Body of pancreas (tissue), 4 donors: ENCODE data around the gene ZNF91. TPM values are rescaled to one million over a fixed set of nuclear protein-coding genes. Genes with fewer than 3 reads are reported as not detected.
"Not testable (repeated sequence)": the region's sequence is repeated elsewhere in the genome, so short reads cannot be mapped to it uniquely, and the experiment has no call there.

Source experiments
- ATAC-seq: fragments of 150-250 bp; one replicate; pipeline ENCODE4 v1.9.1; 2016
- DNase-seq, 4 donors: peaks; one replicate each; pipeline ENCODE4 v3.0.0-alpha.2; 2019
- H3K27ac ChIP-seq, 4 donors: fragments of 200-600 bp; sonication (generic); 1 replicate in 3 of 4; 2 replicates in 1 of 4; pipeline versions ENCODE4 v1.5.1 to v1.6.1; 2016 to 2019; ENCODE audit warnings: mild to moderate bottlenecking in 1 of 4, mixed read lengths in 1 of 4, moderate library complexity in 1 of 4
- H3K27me3 ChIP-seq, 2 donors: fragments of 200-600 bp; sonication (generic); one replicate each; pipeline ENCODE4 v1.6.0; 2016; ENCODE audit warnings: mild to moderate bottlenecking in 1 of 2
- H3K36me3 ChIP-seq, 2 donors: fragments of 200-600 bp; sonication (generic); replicated peaks in 1 of 2; 2 replicates each; pipeline ENCODE4 v1.5.1; 2016; ENCODE audit warnings: low read depth in 2 of 2; ENCODE audit not compliant: insufficient read depth in 1 of 2
- H3K4me1 ChIP-seq: fragments of 200-600 bp; sonication (generic); one replicate; pipeline ENCODE4 v1.6.0; 2016
- H3K4me3 ChIP-seq, 2 donors: fragments of 200-600 bp; sonication (generic); 1 replicate in 1 of 2; 2 replicates in 1 of 2; pipeline ENCODE4 v1.5.1; 2016 to 2019
- H3K9me3 ChIP-seq, 3 donors: fragments of 200-600 bp; sonication (generic); 1 replicate in 2 of 3; 2 replicates in 1 of 3; pipeline ENCODE4 v1.5.1; 2016
- POLR2A ChIP-seq, 3 donors: fragments of 450-650 bp; IDR thresholded peaks; one replicate each; pipeline ENCODE4 v1.6.1; 2016; ENCODE audit warnings: antibody characterized with exemption in 3 of 3, mild to moderate bottlenecking in 2 of 3
- WGBS, 2 donors: methylation state at CpG; one replicate each; pipeline ENCODE4 v1.1.5; 2017; 5-methylcytosine and 5-hydroxymethylcytosine counted together
- intact Hi-C: fragments of 100-400 bp; cut with DNase I; formaldehyde crosslinking; loops from one replicate; pipeline ENCODE4 v1.15.1; 2023
- total RNA-seq, 2 donors: library from RNA; depleted of rRNA; stranded (reverse); fragments of >200 nt; gene quantifications; one replicate each; pipeline ENCODE4 v1.1.0, GENCODE V29; 2016
- TF ChIP-seq, protein P1 (sequence below), 7 experiments: fragments of 450-650 bp in 4 of 7; fragments of 200-600 bp in 3 of 7; sonication (generic) in 3 of 7; IDR thresholded peaks; one replicate each; pipeline ENCODE4 v1.5.1; 2016 to 2019; ENCODE audit warnings: antibody characterized with exemption in 7 of 7

Gene ZNF91
- total RNA-seq, 2 donors from 2014 or later = 43.3 to 51.1 TPM

- Histone ChIP-seq H3K9me3 (peaks cover 0 to 69% (median 8%) of the 10 kb centered on the region in 3 donors), H3K27me3 (no peaks in the 10 kb centered on the region), H3K36me3 (peaks cover 4 to 25% of the 10 kb centered on the region in 2 donors), H3K27ac (no peak overlapping the region), H3K4me3 (no peak overlapping the region), H3K4me1 (no peaks in the 10 kb centered on the region)
- 91 to 94% methylated on average over 3 of the region's 3 CpGs for WGBS, 2 donors
- TF ChIP-seq, protein P1, sequence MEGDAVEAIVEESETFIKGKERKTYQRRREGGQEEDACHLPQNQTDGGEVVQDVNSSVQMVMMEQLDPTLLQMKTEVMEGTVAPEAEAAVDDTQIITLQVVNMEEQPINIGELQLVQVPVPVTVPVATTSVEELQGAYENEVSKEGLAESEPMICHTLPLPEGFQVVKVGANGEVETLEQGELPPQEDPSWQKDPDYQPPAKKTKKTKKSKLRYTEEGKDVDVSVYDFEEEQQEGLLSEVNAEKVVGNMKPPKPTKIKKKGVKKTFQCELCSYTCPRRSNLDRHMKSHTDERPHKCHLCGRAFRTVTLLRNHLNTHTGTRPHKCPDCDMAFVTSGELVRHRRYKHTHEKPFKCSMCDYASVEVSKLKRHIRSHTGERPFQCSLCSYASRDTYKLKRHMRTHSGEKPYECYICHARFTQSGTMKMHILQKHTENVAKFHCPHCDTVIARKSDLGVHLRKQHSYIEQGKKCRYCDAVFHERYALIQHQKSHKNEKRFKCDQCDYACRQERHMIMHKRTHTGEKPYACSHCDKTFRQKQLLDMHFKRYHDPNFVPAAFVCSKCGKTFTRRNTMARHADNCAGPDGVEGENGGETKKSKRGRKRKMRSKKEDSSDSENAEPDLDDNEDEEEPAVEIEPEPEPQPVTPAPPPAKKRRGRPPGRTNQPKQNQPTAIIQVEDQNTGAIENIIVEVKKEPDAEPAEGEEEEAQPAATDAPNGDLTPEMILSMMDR (IDR thresholded peaks at IDR 0.05) = no peak
- TF ChIP-seq POLR2A (IDR thresholded peaks at IDR 0.05) = no peak
- intact Hi-C loops = no loop called here
- DNase-seq = no peak
- no peak for ATAC-seq
Measured at GRCh38 chr19:23365222-23365621, 30.0 kb downstream of the ZNF91 start.

DNA sequence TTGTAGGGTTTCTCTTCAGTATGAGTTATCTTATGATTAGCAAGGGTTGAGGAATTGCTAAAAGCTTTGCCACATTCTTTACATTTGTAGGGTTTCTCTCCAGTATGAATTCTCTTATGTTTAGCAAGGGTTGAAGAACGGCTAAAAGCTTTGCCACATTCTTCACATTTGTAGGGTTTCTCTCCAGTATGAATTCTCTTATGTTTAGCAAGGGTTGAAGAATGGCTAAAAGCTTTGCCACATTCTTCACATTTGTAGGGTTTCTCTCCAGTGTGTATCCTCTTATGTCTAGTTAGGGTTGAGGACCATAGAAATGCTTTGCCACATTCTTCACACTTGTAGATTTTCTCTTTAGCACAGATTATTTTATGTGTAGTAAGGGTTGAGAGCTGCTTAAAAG is 33.4 kb downstream of the ZNF91 start:
- H3K27me3 ChIP-seq, DNase-seq, H3K4me3 ChIP-seq, H3K4me1 ChIP-seq, intact Hi-C loops, ATAC-seq, H3K27ac ChIP-seq: not testable (repeated sequence)
- Histone ChIP-seq H3K36me3 (peaks cover 4 to 17% of the 10 kb centered on the region in 2 donors), H3K9me3 (peaks cover 0 to 72% (median 12%) of the 10 kb centered on the region in 3 donors)
- 96 to 100% methylated on average over 1 of the region's 1 CpG for WGBS, 2 donors

DNA sequence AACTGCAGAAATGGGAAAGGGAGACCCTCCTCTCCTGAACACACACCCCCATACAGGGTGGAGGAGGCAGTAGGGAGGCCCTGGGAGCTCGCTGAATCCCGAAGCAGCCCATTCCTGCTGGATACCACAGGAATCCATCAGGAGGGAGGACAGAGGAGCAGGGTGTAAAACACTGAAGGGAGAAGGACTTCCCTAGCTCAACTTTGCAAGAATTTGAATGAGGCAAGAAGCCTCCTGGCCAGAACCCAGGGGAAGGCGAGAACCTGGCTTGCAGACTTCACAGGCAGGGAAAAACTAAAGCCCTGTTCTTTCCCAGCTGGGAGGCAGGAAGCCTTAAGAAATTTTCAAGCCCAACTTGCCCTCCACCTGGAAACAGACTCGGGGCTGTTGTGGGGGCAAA is 43.5 kb downstream of the ZNF91 start:
- Histone ChIP-seq H3K4me3 (no peak overlapping the region), H3K36me3 (no peaks in the 10 kb centered on the region), H3K4me1 (no peaks in the 10 kb centered on the region), H3K27me3 (no peaks in the 10 kb centered on the region), H3K27ac (no peak overlapping the region), H3K9me3 (peaks cover 0 to 95% (median 5%) of the 10 kb centered on the region in 3 donors)
- ATAC-seq = no peak
- no peak for DNase-seq
- 91 to 100% methylated on average over 4 of the region's 4 CpGs for WGBS, 2 donors
- TF ChIP-seq POLR2A (IDR thresholded peaks at IDR 0.05) = no peak
- TF ChIP-seq, protein P1 (IDR thresholded peaks at IDR 0.05) = no peak
- intact Hi-C loops = no loop called here

DNA sequence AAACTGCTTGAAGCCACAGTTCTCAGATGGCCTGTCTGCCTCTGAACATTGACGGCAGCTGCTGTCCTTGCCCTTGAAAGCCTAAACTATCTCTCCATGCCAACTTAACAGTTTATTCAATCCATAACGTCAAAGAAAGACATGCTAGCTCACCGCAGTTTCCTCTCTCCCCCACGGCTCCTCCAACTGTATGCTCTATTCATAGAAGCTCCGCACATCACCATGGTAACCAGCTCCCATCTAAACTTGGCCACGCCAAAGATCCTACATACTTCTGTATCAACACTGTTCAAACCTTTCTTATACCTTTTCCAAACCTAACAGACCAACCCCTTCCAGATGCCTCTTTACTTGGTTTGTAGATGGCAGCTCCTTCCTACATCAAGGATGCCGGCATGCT is 48.6 kb downstream of the ZNF91 start:
- 96% methylated on average over 7 of the region's 7 CpGs for WGBS, 2 donors

DNA sequence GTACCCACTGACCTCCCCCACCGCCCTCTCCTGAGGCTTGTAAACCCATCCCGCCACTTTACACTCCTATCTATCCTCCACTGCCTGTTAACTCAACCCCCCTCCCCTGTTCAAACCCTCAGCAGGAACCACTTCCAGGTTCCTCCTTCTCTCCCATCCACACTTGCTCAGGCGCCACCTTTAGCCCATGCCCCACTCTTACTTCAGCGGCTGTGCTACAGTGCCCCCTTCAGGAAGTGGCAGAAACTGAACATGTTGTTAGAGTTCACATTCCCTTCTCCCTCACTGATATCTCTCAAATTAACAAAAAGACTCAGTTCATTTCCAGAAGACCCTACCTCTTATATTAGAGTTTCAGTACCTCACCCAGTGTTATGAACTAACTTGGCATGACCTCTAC is 49.4 kb downstream of the ZNF91 start:
- intact Hi-C loops = no loop called here
- no peak for TF ChIP-seq POLR2A (IDR thresholded peaks at IDR 0.05)
- TF ChIP-seq, protein P1 (IDR thresholded peaks at IDR 0.05) = no peak
- DNase-seq = no peak
- WGBS, 2 donors = 79 to 82% methylated on average over 4 of the region's 4 CpGs
- no peak for ATAC-seq
- Histone ChIP-seq H3K27me3 (no peaks in the 10 kb centered on the region), H3K4me3 (no peak overlapping the region), H3K36me3 (peaks cover 0 to 4% of the 10 kb centered on the region in 2 donors), H3K9me3 (peaks cover 0 to 78% (median 4%) of the 10 kb centered on the region in 3 donors), H3K27ac (no peak overlapping the region), H3K4me1 (no peaks in the 10 kb centered on the region)

More for the DNA sequence above, 48.6 kb downstream of the ZNF91 start:
- Histone ChIP-seq H3K4me3 (no peak overlapping the region), H3K27me3 (no peaks in the 10 kb centered on the region), H3K9me3 (peaks cover 0 to 87% (median 4%) of the 10 kb centered on the region in 3 donors), H3K27ac (no peak overlapping the region), H3K36me3 (peaks cover 0 to 2% of the 10 kb centered on the region in 2 donors), H3K4me1 (no peaks in the 10 kb centered on the region)
- no peak for TF ChIP-seq POLR2A (IDR thresholded peaks at IDR 0.05)
- TF ChIP-seq, protein P1 (IDR thresholded peaks at IDR 0.05) = no peak
- ATAC-seq (no peak), DNase-seq (no peak)
- intact Hi-C loops = no loop called here
